Hematopoietic multipotent progenitor cell treated with erythropoietin and hydrocortisone succinate and interleukin-3 and kit ligand, for 15 days (in vitro differentiated cells): ENCODE measurements around the gene ABHD16B.
"Not testable (repeated sequence)": the region's sequence is repeated elsewhere in the genome, so short reads cannot be mapped to it uniquely, and the experiment has no call there.

Experiments used
- DNase-seq: peaks from one replicate; pipeline ENCODE4 v3.0.0-alpha.2; 2015; ENCODE audit warnings: low spot score

The ABHD16B gene

DNA sequence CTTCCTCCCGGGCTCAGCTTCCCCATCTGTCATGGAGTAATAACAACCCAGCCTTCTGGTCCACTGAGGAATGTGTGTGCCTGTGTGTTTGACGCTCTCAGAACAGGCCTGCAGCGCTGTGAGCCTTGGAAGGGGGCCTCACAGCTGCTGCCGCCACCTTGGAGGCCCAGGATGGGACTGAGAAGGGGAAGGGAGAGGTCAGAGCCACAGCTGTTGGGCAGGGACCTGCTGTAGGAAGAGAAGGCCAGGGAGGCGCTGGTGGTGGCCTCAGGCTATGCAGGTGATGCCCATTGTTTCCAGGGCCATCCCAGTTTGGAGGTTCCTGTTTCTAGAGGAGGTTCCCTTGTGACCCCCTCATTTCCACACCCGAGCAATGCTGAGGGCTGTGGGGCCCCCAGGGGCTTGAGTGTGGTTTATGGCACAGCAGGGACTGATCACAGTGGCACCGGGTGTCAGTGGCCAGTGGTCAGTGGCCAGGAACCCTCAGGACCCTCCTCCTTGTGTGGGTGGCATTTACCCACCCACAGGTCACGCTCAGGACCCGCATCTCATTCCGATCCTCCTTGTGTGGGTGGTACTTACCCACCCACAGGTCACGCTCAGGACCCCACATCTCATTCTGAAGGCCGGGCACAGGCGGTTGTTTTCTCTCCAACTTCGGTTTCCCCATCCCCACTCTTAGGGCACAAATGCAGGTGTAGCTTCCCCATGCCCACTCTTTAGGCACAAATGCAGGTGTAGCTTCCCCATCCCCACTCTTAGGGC lies 17.8 kb downstream of the ABHD16B start:
- no peak for DNase-seq

DNA sequence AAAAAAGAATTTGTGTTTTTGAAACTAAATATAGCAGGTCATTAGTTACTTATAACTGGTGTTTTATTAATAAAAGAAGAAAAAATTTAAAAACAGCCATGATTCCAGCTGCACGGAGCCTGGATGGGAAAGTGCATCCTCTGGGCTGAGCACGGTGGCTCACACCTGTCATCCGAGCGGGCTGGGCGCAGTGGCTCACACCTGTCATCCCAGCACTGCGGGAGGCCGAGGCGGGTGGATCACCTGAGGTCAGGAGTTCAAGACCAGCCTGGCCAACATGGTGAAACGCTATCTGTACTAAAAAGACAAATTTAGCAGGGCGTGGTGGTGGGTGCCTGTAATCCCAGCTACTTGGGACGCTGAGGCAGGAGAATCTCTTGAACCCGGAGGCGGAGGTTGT lies 19.6 kb downstream of the ABHD16B start:
- DNase-seq: not testable (repeated sequence)

DNA sequence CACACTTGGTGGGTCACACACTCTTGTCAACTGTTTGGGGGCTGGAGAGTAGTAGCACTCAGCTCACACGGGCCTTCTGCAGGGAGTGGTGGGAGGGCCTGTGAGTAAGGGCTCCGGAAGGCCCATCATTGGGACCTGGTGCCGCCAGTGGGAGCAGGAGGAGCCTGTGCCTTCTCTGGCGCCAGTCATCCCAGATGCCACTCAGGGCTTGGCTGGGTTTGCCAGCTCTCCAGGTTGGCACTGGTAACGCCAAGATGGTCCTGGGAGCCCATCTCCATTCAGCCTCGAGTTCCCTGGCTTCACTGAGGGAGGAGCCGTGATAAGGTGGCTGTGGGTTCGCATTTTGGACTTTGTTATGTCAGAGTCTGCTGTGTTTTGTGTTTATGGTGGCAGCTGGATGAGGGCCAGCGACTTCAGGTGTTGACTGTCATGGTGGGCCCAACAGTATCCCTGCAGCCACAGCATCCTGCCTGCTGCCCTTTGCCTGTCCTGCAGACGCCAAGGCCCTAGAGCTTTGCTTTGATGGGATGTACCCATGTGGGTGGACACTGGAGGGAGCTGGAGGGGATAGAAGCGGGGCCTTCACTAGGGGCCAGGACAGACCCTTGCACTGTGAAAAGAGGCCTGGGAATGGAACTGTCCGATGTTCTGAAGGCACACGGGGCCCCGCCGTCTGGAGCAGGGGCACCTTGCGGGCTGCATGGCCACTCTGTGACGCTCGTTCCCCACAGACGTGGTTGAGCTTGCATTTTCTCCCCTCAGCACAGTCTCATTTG lies 20.3 kb downstream of the ABHD16B start:
- no peak for DNase-seq

DNA sequence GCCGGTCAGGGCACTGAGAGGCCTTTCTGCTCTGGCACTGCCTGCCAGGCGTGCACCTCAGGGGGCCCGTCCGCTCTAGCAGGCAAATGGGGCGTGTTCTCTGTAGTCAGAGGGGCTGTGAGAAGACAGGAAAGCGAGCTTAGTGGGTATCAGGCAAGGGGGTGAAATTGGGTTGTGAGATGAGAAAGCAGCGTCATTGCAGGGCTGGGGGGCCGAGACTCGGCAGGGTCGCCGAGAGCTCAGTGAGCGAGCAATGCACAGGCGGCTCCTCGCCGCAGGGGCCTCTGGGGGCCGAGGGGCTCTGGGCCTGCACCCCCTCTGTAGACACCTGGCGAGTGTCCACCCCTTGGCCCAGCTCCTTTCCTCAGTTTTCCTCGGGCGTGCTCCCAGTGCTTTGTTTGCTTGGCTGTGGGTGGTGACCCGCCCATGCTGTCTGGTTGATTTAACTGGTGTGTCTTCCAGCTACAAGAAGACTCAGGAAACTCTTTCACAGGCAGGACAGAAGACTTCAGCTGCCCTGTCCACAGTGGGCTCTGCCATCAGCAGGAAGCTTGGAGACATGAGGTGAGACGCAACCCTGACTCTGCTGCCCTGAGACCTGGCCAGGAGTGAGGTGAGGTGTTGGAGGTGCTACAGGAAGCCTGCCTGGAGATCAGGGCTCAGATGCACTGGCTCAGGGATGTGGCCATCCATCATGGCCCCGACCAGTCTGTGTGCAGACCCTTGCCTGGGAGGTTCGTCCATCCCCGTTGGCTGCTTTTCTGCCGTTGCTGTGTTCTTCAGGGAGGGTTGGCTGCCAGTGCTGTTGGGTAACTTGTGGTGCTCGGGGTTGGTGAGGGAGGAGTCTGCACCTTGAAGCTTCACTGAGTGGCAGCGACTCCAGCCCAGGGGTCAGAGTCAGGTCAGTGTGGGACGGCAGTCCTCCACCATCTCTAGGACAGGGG lies 21.2 kb downstream of the ABHD16B start:
- no peak for DNase-seq

DNA sequence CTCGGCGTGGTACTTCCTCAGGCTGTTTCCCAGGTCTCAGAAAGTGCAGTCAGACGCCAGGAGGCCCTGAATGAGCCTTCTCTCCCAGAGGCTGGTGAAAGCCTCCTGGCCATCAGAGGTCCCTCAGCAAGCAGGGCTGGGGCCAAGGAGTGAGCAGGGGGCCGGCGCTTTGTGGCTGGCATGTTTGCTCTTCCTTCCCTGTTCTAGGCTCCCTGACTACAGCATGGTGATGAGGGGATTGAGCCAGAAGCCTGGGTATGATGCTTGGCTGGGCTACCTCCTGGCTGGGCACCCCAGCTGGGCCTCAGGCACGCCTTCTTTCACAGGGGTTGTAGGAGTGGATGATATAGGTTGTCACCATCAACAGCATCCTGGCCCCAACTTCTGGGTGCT lies 21.9 kb downstream of the ABHD16B start:
- no peak for DNase-seq

DNA sequence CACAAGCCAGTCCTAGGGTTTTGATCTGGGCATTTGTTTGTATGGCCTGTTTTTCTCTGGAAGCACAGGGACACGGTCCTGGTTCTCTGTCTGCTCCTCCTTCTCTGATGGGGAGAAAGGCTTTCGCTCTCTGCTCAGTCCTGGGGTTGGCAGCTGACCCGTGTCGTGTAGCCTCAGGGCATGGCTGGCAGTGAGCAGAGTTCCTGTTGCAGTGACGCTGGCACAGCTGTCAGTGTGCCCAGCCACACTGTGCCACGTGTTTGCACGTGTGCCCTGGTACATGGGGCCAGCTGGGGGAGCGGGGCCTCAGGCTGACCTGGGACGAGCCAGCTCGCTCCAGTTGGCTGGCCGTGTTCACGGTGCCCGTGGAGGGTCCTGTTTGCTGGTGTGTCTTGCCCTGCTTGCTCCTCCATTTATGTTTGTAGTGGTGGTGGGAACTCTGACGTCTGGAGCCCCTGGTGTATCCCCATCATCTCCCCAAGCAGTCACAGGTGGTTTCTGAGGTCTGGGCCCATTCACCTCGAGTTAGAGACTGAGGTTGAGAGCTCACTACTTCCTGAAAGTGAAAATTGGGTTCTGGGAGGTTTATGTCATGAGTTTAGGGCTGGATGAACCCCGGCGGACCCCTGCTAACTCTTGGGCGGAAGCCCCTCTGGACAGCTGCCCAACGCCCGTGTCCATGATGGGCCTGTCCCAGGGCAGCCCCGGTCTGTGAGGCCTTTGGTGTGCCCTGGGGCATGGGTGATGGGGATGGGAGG lies 23.4 kb downstream of the ABHD16B start:
- DNase-seq: no peak

DNA sequence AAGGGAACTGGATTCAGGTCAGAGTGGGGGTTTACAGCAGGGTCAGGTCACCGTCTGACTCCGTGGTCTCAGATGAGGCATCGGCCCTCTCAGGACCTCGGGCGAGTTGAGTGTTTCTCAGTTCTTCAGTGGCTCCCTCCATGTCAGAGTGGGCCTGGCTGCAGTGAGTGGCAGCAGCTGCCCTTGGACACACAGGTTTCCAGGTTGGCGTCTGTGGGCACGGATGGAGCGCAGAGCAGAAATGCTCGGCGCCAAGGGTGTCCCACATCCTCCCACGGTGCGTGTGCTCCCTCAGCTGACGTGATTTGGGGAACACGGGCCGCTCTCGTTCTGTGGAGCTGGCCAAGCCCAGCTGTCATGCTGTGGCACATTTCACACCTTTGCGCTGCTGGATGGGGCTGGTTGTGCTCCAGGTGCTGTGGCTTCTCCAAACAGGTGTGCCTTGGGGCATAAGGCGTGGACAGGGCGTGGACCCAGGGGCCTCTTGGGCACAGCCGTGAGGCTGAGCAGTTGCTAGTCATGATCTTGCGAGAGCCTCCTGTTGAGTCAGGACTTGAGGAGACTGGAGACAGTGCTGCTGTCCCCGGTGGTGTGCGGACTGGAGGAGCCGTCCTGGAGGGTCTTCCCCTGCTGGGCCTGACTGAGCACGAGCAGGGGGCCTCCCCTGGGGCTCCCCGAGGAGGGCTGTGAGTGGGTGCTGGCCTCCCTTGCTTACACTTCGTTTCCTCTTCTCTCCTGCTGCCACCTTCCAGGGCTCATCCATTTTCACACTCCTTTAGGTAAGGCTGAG lies 24.2 kb downstream of the ABHD16B start:
- DNase-seq: no peak

DNA sequence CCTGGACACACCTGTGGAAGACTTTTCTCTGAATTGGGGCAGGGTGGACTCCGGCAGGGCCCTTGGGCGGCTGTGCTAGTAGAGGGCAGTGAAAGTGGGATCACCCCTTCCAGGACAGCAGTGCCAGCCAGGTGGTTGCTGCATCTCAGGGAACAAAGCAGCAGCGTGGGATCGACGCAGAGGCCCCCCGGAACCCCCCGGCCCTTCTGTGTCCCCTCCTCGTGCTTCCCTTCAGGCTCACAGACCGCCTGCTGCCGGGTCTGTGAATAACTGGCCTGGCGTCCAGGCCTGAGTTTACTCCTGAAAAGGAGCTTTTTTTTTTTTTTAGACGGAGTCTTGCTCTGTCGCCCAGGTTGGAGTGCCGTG lies 24.7 kb downstream of the ABHD16B start:
- no peak for DNase-seq

DNA sequence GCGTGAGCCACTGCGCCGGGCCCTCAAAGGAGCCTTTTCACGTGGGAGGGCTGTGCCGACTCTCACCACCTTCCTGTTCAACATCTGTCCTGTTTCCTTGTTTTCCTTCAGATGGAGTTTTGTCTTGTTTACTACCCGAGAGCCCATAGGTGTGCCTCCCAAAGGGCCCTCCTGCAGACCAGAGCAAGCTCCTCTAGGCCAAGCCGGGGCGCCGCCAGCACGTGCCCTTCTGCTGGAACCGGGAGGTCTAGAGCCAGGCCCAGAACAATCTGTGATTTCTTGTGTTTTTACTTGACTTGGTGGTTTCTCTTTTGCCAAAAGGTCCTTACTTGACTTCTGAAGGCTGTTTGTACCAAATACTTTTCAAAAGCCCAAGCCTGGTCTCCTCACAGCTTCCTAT lies 25.6 kb downstream of the ABHD16B start:
- no peak for DNase-seq

DNA sequence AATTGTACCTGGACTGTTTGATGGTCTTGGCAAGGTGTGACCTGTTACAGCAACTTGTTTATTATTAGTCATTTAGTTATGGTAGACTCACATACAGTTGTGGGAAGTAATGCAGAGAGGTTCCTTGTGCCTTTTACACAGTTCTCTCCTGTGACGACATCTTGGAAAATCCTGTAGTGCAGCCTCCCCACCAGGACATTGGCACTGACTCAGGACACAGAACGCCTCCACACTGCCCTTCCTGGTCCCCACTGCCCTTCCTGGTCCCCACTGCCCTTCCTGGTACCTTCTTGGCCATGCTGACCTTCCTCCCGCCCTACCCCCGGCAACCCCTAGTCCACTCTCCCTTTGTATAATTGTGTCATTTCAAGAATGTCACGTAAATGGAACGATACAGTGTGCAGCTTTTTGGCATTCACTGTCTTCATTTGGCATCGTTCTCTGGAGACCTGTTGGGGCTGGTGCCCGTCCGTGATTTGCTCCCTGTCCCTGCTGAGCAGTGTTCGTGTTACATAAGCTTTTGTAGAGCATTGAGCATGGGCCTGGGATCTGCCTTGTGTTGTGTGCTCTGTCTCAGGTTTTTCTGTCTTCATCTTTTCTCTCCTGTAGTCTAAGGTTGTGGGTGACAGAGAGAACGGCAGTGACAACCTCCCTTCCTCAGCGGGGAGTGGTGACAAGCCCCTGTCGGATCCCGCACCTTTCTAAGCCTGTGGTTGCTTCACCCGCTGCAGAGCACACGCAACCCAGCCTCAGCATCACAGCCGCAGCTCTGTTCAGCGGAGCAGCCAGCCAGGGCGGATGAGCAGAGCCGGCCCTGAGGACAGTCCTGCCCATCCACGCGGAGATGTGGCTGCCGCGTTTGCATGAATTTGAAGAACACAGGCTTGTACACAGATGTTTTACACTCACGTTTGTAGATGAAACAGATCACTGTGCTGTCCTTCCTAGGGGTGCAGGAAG lies 28.2 kb downstream of the ABHD16B start:
- DNase-seq: no peak

DNA sequence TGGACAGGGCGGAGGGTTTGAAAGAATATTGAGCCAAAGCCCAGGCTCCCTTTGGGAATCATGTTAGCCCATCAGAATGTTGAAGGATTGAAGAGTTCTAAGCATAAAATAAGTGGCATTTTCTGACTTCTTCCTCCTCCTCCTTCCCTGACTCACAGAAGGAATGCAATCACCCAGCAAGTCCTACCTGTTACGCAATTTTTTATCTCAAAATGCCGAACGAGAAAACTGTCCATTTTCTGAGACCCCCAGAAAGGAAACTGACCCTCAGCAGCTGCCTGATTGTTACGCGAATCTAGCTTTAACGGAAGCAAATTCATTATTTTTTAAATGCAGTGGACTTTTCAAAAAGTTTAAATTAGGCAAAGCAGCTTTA lies 28.9 kb downstream of the ABHD16B start:
- DNase-seq: no peak

DNA sequence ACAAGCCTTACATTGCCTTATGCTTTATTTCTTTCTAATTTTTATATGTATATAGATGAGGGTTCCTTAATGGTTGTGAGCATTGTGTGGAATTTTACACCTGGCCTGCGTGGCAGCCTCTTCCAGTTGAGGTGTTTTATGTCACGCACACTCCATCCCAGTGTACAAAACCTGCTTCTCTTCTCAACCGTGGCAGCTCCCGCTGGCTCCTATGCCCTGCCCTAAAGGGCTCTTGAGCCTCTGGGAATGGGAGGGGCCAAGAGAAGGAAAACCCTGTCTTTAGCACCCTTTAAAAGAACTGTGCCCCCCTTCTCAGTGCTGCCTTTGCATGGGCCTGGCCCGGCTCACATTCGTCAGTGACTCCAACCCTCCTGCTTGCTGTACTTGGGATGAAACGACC lies 29.3 kb downstream of the ABHD16B start:
- DNase-seq: no peak

DNA sequence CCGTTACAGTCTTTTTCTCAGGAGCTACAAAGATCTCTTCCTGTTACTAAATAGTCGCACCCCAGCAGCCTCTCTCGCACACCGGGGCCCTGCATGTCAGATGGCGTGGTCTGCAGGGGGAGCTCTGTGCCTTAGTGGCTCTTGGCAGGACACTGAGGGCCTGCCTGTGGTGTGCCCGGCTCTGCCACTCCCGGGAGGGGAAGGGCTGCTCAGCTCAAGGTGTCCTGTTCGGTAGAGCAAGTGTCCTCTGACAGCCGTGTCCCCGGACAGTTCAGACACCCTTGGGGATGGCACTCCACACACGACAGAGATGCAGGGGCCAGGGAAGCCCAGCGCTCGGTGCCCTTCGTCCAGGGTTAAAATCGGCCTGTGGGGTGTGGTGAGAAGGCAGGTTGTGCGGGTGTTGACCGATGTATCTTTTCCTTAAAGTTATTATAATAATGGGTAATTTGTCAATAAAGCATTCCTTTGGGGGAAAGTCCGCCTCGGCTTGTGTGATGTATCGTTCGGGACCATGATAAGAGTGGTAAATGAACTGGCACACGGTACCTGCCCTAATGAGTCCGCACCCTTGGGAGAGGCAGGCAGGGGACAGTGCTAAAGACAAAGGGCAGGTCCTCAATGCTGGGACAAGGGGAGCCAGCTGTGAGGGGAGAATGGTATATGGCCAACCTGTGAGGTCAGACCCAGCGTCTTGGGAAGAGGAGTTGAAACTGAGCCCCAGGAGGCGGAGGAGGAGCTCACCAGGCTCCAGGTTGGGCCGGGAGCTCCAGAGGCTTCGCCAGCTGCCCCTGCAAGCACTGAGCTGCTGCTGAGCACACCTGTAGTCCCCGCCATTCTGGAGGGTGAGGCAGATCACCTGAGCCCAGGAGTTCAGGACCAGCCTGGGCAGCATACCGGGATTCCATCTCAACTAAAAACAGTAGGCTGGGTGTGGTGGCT lies 30.0 kb downstream of the ABHD16B start:
- no peak for DNase-seq

DNA sequence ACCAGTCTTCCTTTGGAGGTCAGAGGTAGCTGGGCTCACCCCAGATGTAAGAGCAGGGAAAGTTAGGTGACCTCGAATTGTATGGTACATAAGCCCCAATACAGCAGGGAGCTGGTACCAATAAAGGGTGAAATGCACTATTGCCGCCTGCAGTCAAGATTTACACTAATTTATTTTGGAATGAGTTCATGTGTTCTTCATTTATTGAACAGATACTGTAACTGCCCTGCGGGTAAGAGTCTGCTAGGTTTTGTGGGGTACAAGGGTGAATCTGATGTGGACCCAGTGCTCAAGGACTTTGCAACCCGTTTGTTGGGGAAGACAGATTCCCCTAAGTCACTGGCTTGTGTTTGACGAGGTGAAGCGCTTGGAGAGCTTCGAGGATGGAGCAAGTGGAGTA lies 31.1 kb downstream of the ABHD16B start:
- DNase-seq: no peak

DNA sequence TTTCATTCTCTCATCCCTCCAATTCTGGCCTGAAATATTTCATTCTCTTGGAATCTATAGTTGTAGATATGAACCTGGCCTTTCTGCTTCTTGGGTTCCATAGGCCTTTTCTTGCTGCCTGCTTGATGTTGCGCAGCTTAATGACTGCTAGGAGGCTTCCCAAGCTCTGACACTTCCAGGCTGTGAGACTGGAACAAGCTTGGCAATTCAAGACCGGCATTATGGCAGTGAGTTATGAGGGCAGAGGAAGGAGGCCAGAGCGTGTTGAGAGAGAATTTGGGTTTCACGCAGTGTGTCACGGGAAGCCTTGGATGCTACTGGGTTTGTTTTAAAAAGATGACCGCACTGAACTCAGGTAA lies 32.7 kb downstream of the ABHD16B start:
- DNase-seq: no peak

DNA sequence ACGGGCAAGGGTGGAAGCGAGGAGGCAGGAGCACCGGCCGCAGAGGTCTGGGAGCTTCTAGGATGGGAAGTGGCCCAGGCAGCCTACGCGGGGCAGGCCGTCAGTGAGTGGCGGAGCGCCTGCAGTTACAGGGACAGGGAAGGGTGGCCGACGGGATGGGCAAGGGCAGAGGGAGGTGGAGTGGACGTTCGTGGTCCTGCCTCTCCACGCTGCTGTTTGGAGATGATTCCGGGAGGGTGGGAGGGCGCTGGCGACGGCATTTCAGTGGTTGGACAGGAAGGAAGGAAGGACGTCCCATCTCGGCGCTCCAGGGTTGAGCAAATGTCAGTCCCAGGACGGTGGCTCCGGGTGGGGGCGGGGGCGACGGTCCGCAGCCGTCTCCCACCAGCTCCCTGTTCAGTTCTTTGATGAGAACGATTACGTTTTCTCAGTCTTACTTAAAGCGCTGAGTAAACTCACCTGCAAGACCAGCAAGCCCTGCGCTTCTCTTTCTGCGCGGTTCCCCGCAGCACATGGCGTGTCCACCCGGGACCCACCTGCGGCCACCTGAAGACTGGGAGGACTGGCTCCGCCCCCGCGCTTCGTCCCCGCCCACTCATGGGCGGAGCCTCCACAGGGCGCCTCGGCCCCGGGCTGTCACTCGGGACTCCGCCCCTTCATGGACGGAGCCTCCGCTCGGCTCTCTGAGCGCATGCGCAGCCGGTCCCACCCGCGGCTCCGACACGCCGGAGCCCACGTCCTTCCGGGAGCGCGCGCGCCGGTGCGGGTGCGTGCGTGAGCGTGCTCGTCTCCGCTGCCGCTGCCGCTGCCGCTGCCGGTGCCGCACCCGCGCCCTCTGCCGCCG lies 33.3 kb downstream of the ABHD16B start, which contains the start of gene DNAJC5:
TSS of gene DNAJC5 (plus strand) at position 769 of the 844 bp plus-strand sequence. CDS start 33,220 bp downstream, outside the sequence.
- peak; percentile 99 for DNase-seq

DNA sequence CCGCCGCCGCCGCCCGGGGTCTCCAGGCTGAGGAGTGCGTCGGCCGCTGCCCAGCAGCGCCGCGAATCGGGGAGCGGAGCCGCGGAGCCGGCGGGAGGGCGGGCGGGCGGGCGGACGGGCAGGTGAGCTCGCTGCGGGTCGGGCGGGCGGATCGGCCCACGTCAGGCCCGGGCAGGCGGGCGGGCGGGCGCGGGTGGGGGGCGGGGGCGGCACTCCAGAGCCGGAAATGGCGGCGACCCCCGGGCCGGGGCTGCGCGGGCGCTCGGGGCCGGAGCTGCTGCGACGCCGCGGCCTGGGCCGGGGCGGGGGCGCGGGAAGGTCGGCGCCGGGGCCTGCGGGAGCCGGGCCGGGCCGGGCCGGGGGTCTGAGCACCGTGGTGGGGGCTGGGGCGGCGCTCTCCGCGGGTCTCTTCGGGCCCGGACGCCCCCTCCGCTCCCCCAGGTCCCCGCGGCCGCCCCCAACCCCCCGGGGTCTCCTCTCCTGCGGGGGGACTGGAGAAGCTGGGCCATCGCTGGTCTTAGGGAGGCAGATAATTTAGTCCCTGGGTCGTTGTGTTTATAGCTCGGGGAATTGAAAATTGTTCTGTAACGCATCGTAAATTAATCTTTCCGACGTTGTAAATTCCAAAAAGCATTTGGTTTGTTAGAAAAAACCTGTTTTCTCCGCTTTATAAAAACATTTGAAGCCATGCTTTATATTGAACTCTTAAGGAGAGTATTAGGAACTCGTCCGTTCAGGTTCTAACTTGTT lies 34.1 kb downstream of the ABHD16B start:
- peak; percentile 28 for DNase-seq
